ENCODE data around the gene SERPINB10. TPM values are rescaled to one million over a fixed set of nuclear protein-coding genes. Genes with fewer than 3 reads are reported as not detected.

SERPINB10 gene, protein sequence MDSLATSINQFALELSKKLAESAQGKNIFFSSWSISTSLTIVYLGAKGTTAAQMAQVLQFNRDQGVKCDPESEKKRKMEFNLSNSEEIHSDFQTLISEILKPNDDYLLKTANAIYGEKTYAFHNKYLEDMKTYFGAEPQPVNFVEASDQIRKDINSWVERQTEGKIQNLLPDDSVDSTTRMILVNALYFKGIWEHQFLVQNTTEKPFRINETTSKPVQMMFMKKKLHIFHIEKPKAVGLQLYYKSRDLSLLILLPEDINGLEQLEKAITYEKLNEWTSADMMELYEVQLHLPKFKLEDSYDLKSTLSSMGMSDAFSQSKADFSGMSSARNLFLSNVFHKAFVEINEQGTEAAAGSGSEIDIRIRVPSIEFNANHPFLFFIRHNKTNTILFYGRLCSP
- total RNA-seq, result not detected in 2 replicates

DNA sequence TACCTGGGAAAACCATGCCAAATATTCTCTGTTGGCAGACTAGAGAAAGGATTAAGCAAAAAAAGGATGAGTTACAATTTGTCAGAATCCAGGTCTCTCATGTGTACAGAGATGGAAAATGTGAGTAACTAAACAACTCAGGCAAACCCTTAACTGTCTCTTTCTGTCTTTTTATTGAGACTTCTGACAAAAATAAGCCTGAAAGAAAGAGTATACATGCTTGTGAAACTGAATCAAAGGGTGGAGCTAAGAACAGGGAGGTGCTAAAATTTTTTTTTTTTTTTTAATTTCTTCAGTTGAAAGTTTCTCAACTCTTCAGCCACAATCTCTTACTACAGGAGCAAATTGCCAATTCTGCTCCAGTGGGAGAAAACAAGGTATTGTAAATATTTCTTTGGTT lies at the start of gene SERPINB10:
Gene SERPINB10 (plus strand): TSS at position 295 of the 400 bp plus-strand sequence. CDS start 7,553 bp downstream, outside the sequence.

DNA sequence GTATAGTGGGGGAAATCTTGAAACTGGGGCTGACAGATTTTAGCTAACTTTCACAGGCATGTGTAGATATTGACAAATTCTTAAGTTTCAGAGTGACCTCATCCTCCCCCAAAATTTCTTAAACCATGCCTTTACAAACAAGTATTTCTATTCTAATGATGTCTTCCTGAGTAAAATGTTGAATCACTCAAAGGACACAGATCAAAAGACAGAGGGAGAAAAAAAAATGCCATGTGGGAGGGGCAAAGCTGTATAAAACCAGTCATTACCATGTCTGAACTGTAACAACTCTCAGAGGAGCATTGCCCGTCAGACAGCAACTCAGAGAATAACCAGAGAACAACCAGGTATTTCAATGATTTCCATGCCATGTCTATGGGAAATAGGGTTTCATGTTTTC lies 20.3 kb upstream of the SERPINB10 start, which contains the start of gene SERPINB2:
Gene SERPINB2 (plus strand): TSS at position 282 of the 400 bp plus-strand sequence. CDS start 3,740 bp downstream, outside the sequence.

DNA sequence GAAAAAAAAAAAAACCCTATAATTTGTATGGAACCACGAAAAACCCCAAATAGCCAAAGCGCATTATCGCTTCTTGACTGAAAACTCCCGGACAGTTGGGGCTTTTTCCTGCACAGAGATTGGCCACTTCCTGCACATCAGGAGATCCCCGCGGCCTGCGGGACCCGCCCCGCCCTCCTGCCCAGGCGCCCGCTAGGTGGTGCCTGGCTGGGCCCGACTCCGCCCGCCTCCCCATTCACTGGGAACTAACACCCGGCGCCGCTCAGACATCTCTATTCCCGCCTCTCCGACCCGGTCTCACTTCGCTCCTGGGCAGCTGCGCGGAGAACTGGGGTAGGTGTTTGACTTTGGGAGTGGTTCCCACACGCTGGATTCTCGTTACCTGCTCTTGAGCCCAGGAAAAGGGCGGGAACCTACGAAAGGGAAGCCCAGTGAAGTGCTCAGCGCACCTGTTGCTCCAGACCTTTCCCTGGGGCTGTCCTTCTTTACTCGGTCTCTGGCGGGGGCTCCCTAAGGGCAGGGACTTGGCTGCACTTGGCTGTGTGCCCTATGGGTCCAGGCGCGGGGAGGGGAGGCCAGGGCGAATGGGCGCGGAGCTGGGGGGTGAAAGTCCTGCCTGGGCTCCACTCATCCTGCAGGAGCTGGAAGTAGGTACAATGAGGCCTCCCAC lies 41.4 kb downstream of the SERPINB10 start, which contains the start of gene HMSD:
Gene HMSD (plus strand): TSS at position 234 of the 670 bp plus-strand sequence. CDS start 4,155 bp downstream, outside the sequence.

DNA sequence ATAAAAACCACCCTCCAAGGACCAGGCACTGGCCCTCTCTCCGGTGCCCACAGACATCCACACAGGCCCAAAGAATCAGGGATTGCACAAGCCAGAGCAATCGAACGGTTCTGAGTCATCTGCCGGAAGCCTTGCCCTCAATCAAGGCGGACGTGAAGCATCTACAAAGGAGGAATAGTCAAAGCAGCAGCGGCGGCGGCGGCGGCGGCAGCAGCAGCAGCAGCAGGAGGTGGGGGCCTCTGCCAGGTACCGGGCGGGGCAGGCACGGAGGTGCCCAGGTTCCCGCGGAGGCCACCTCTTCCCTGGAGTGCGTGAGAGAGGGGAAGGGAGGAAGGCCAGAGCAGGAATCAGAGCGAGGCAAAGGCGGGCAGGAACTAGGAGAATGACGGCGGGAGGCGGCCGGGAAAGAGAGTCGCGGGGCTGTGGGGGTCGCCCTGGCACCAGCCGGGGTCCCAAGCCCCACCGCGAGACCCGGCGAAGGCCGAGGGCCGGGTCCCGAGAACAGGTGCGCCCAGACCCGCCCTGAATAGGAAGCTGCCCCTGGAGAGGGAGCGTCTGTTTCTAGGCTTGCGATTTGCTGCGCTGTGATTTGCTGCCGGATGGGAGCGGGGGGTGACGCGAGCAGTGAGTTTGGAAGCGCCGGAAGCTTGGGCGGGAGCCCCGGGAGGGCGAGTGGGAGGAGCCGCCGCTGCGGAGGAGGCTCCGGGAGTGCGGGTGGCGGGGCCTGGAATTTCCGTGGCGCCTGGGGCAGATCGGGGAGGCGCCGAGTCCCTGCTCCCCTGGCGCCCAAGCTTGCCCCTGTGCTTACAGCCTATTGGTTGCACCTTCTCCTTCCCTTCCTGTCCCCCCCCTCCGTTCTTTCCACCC lies 62.4 kb downstream of the SERPINB10 start, which contains the start of gene SERPINB8:
Gene SERPINB8 (plus strand): TSS at position 140 of the 867 bp plus-strand sequence. CDS start 8,228 bp downstream, outside the sequence.

Other genes starting within 250 kb of the SERPINB10 start
- not detected in 2 replicates for gene SERPINB3, start 246.1 kb upstream of the SERPINB10 start, total RNA-seq
- not detected in 2 replicates for gene SERPINB11, start 205.0 kb upstream of the SERPINB10 start, total RNA-seq
- not detected in 2 replicates for gene SERPINB7, start 132.5 kb upstream of the SERPINB10 start, total RNA-seq
- 0.65 and 3.7 TPM in 2 replicates for gene SERPINB2, start 20.3 kb upstream of the SERPINB10 start, total RNA-seq
- not detected in 2 replicates for gene HMSD, start 41.3 kb downstream of the SERPINB10 start, total RNA-seq
- gene SERPINB8, start 62.1 kb downstream of the SERPINB10 start, total RNA-seq, result 25.8 and 43.9 TPM in 2 replicates
- gene LINC00305, start 241.1 kb downstream of the SERPINB10 start, total RNA-seq, result not detected in 2 replicates